GM12878 (cell line): ENCODE measurements around the gene THBS1. TPM values are rescaled to one million over a fixed set of nuclear protein-coding genes. Genes with fewer than 3 reads are reported as not detected.

Experiments used
- ATAC-seq: fragments of 200-7000 bp; cut with Tn5 transposase; 3 replicates; pipeline ENCODE4 v1.9.1; 2020; ENCODE audit warnings: mild to moderate bottlenecking, moderate library complexity
- BruUV-seq: library from RNA; stranded (reverse); fragments of 400-500 nt; replicated peaks from 2 replicates; lab custom pipeline; 2021; lab: Mats Ljungman, UMichigan
- CTCF ChIA-PET: fragments of 300-600 bp; sonication (Branson Sonifier 250); formaldehyde crosslinking; extraction: SDS; loops from one replicate; lab custom pipeline; 2021; ENCODE audit warnings: inconsistent platforms; lab: Yijun Ruan, JAX
- POLR2A ChIA-PET: fragments of 350-600 bp; formaldehyde crosslinking; extraction: SDS; loops from one replicate; lab custom pipeline; 2021; ENCODE audit warnings: inconsistent platforms; lab: Charles Lee
- RAD21 ChIA-PET: fragments of 300-600 bp; sonication (Branson Sonifier 250); formaldehyde crosslinking; loops from one replicate; lab custom pipeline; 2023; ENCODE audit warnings: antibody characterized with exemption; ENCODE audit not compliant: unreplicated experiment; lab: Charles Lee
- SMC1A ChIA-PET: fragments of 300-600 bp; sonication (Branson Sonifier 250); formaldehyde crosslinking; loops from one replicate; lab custom pipeline; 2023; ENCODE audit not compliant: unreplicated experiment, uncharacterized antibody; lab: Charles Lee
- DNase-seq: peaks from one replicate; pipeline ENCODE4 v3.0.0-alpha.2; 2011; ENCODE audit warnings: low read depth, low spot score
- FAIRE-seq: peaks from 3 replicates; lab custom pipeline; 2011; peaks lifted over from hg19 to GRCh38; lab: Jason Lieb, UNC
- H2AFZ ChIP-seq: 2 replicates; pipeline ENCODE4 v1.6.0; 2011; ENCODE audit warnings: low read depth, low read length, control low read depth; ENCODE audit not compliant: control insufficient read depth
- H3K27ac ChIP-seq: 2 replicates; pipeline ENCODE4 v1.5.1; 2011; ENCODE audit warnings: control low read depth; ENCODE audit not compliant: control insufficient read depth, insufficient read depth
- H3K27me3 ChIP-seq, 2 experiments: replicated peaks in 1 of 2; 2 replicates each; pipeline versions ENCODE4 v1.6.0 to v1.6.1; 2011; ENCODE audit warnings: low read length in 1 of 2; ENCODE audit not compliant: control insufficient read depth in 2 of 2, insufficient read depth in 2 of 2
- H3K36me3 ChIP-seq, 2 experiments: 2 replicates each; pipeline ENCODE4 v1.5.1; 2011; ENCODE audit warnings: low read length in 1 of 2; ENCODE audit not compliant: control insufficient read depth in 2 of 2, insufficient read depth in 2 of 2
- H3K4me1 ChIP-seq: 2 replicates; pipeline ENCODE4 v1.6.1; 2011; ENCODE audit warnings: mild to moderate bottlenecking, low read length, moderate library complexity, mixed read lengths; ENCODE audit not compliant: control insufficient read depth, insufficient read depth
- H3K4me2 ChIP-seq: 2 replicates; pipeline ENCODE4 v1.6.0; 2011; ENCODE audit warnings: control low read depth; ENCODE audit not compliant: control insufficient read depth, insufficient read depth
- H3K4me3 ChIP-seq: fragments of 200-600 bp; sonication (generic); 2 replicates; pipeline ENCODE4 v1.5.1; 2016
- H3K79me2 ChIP-seq: 2 replicates; pipeline ENCODE4 v1.6.0; 2011; ENCODE audit warnings: low read length; ENCODE audit not compliant: control insufficient read depth, insufficient read depth
- H3K9ac ChIP-seq: 2 replicates; pipeline ENCODE4 v1.8.0; 2011; ENCODE audit warnings: low read length, control low read depth, mixed read lengths; ENCODE audit not compliant: control insufficient read depth, insufficient read depth
- H3K9me3 ChIP-seq: replicated peaks from 3 replicates; pipeline ENCODE4 v1.5.1; 2011; ENCODE audit warnings: mild to moderate bottlenecking, low read length; ENCODE audit not compliant: control insufficient read depth, insufficient read depth
- H4K20me1 ChIP-seq: 2 replicates; pipeline ENCODE4 v1.6.0; 2011; ENCODE audit not compliant: control insufficient read depth, insufficient read depth
- BHLHE40 ChIP-seq, 2 experiments: fragments of 450-650 bp in 1 of 2; IDR thresholded peaks; 2 replicates each; pipeline ENCODE4 v1.6.1; 2011 to 2017; ENCODE audit warnings: low read depth in 2 of 2, borderline replicate concordance in 1 of 2, improper control_type of control experiment in 1 of 2, low read length in 1 of 2, mild to moderate bottlenecking in 1 of 2
- FOS ChIP-seq: IDR thresholded peaks from 3 replicates; pipeline ENCODE4 v1.6.1; 2011; ENCODE audit warnings: borderline replicate concordance; ENCODE audit not compliant: insufficient read length; ENCODE audit errors: extremely low read depth
- KLF5 ChIP-seq: fragments of 450-650 bp; IDR thresholded peaks from 2 replicates; pipeline ENCODE4 v1.6.1; 2014; ENCODE audit warnings: mild to moderate bottlenecking; ENCODE audit not compliant: partially characterized antibody
- PKNOX1 ChIP-seq: fragments of 450-650 bp; IDR thresholded peaks from 2 replicates; pipeline ENCODE4 v1.6.1; 2016; ENCODE audit warnings: mild to moderate bottlenecking
- PML ChIP-seq: IDR thresholded peaks from 2 replicates; pipeline ENCODE4 v1.6.1; 2012; ENCODE audit warnings: low read length, inconsistent platforms
- POLR2AphosphoS5 ChIP-seq: IDR thresholded peaks from 2 replicates; pipeline ENCODE4 v1.6.1; 2011; ENCODE audit warnings: mild to moderate bottlenecking, low read length, inconsistent platforms
- RB1 ChIP-seq: fragments of 450-650 bp; formaldehyde crosslinking; IDR thresholded peaks from 2 replicates; pipeline ENCODE4 v1.6.1; 2017; ENCODE audit warnings: mild to moderate bottlenecking, borderline replicate concordance
- SPI1 ChIP-seq: IDR thresholded peaks from 2 replicates; pipeline ENCODE4 v1.6.1; 2011; ENCODE audit warnings: low read depth, mild to moderate bottlenecking, low read length, moderate library complexity, borderline replicate concordance; ENCODE audit not compliant: insufficient read depth
- YBX1 ChIP-seq: fragments of 450-650 bp; IDR thresholded peaks from 2 replicates; pipeline ENCODE4 v1.6.1; 2016; ENCODE audit warnings: antibody characterized with exemption
- ZZZ3 ChIP-seq: IDR thresholded peaks from 2 replicates; pipeline ENCODE4 v1.6.1; 2011; ENCODE audit warnings: low read depth; ENCODE audit not compliant: control insufficient read depth, insufficient read length
- whole genome bisulfite sequencing: methylation state at CpG from one replicate; pipeline ENCODE4 v1.1.6; 2016; ENCODE audit warnings: low lambda C conversion rate; ENCODE audit not compliant: insufficient replicate concordance, insufficient coverage; ENCODE audit errors: missing lambda C conversion rate; 5-methylcytosine and 5-hydroxymethylcytosine counted together
- in situ Hi-C: fragments of 300-500 bp; cut with MboI; formaldehyde crosslinking; loops from 9 replicates; pipeline ENCODE4 v1.14.3; 2018; ENCODE audit warnings: mixed read lengths
- intact Hi-C: fragments of 100-400 bp; cut with micrococcal nuclease; formaldehyde crosslinking; loops from one replicate; pipeline ENCODE4 v1.14.2; 2022; ENCODE audit not compliant: unreplicated experiment
- polyA plus RNA-seq, 11 experiments: library from polyadenylated mRNA; depleted of rRNA in 4 of 11; unstranded in 6 of 11; stranded (reverse) in 5 of 11; fragments of >200 nt; fragmentation: Nextera tagmentation in 4 of 11; fragmentation: Illumina TruSeq in 1 of 11; extraction: Ambion mirVana in 4 of 11; extraction: Trizol in 1 of 11; gene quantifications; 1 replicate in 1 of 11; 2 replicates in 10 of 11; pipeline versions ENCODE4 v1.2.1 to v1.2.3, GENCODE V29; 2011 to 2016; ENCODE audit warnings: inconsistent platforms in 2 of 11, missing spikeins in 2 of 11, low read depth in 1 of 11
- total RNA-seq, 4 experiments: library from RNA; depleted of rRNA in 3 of 4; stranded (reverse); fragments of >200 nt in 3 of 4; fragmentation: Illumina TruSeq in 1 of 4; extraction: Trizol in 1 of 4; gene quantifications; 2 replicates each; pipeline versions ENCODE4 v1.2.1 to v1.2.3, GENCODE V29; 2013 to 2021
- TF ChIP-seq, protein P1 (sequence below): IDR thresholded peaks from 2 replicates; pipeline ENCODE4 v1.6.1; 2011; ENCODE audit warnings: borderline replicate concordance, low read depth, mild to moderate bottlenecking, moderate library complexity, mixed read lengths, low read length; ENCODE audit not compliant: insufficient read depth; ENCODE audit errors: extremely low read length
- TF ChIP-seq, protein P2 (sequence below): fragments of 450-650 bp; IDR thresholded peaks from 2 replicates; pipeline ENCODE4 v1.6.1; 2017; ENCODE audit warnings: low read depth, mild to moderate bottlenecking, moderate library complexity

The THBS1 gene
- total and polyA plus RNA-seq, 10 of the 15 experiments (the other 5 are each of a cell fraction or from before 2014, with no cell fraction given): under 0.01 to 1.5 (median 0.23) TPM; not detected in 3

DNA sequence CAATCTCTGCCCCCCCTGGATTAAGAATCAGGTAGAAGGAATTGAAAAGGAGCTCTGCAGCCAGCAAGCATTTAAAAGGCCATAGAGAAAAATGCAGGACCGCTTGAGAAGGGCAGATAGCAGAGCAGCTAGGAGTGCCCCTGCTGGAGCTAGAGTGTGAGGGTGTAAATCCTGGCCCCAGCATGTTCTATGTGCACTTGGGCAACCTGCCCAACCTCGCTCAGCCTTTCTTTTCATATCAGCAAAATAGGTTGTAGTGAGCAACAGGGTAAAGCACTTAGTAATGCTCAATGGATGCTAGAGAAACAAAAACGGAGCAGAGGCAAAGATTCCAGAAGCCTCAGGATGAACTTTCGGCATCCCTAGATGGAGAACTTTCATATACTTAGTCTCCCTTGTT, 25.0 kb upstream of the THBS1 start:
- TF ChIP-seq PML: no peak
- TF ChIP-seq, protein P1, sequence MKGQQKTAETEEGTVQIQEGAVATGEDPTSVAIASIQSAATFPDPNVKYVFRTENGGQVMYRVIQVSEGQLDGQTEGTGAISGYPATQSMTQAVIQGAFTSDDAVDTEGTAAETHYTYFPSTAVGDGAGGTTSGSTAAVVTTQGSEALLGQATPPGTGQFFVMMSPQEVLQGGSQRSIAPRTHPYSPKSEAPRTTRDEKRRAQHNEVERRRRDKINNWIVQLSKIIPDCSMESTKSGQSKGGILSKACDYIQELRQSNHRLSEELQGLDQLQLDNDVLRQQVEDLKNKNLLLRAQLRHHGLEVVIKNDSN: no peak
- TF ChIP-seq POLR2AphosphoS5: no peak
- TF ChIP-seq ZZZ3: no peak
- TF ChIP-seq YBX1: no peak
- no peak for TF ChIP-seq PKNOX1
- TF ChIP-seq KLF5: no peak
- TF ChIP-seq, protein P2, sequence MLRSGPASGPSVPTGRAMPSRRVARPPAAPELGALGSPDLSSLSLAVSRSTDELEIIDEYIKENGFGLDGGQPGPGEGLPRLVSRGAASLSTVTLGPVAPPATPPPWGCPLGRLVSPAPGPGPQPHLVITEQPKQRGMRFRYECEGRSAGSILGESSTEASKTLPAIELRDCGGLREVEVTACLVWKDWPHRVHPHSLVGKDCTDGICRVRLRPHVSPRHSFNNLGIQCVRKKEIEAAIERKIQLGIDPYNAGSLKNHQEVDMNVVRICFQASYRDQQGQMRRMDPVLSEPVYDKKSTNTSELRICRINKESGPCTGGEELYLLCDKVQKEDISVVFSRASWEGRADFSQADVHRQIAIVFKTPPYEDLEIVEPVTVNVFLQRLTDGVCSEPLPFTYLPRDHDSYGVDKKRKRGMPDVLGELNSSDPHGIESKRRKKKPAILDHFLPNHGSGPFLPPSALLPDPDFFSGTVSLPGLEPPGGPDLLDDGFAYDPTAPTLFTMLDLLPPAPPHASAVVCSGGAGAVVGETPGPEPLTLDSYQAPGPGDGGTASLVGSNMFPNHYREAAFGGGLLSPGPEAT: no peak
- TF ChIP-seq FOS: no peak
- no peak for TF ChIP-seq BHLHE40 (IDR thresholded peaks at IDR 0.05; ENCODE audit: borderline replicate concordance in 1 of 2, low read depth in 2 of 2, low read length in 1 of 2)
- no peak for TF ChIP-seq RB1
- no peak for TF ChIP-seq SPI1
- no peak overlapping the region for H3K9ac ChIP-seq
- H3K4me2 ChIP-seq: no peak overlapping the region
- in situ Hi-C loops: no loop called here
- CTCF ChIA-PET: interaction anchor here (0.8 to 0.9 kb wide), 2 partner anchors 13 to 24 kb away, joined by 3 to 4 read pairs; no protein-coding TSS in a partner anchor
- peaks cover 20% of the 10 kb centered on the region for H3K4me1 ChIP-seq
- SMC1A ChIA-PET: interaction anchor here (2.1 kb wide), 1 partner anchor 22 kb away, joined by 5 read pairs; no protein-coding TSS in a partner anchor
- H3K27me3 ChIP-seq: no peaks in the 10 kb centered on the region
- DNase-seq (no peak), FAIRE-seq (no peak), ATAC-seq (no peak)
- RAD21 ChIA-PET: no interaction called here
- intact Hi-C loops: no loop called here
- 15% methylated on average over 4 of the region's 4 CpGs for WGBS
- H3K4me3 ChIP-seq: no peak overlapping the region
- H3K27ac ChIP-seq: no peak overlapping the region
- H3K79me2 ChIP-seq: no peaks in the 10 kb centered on the region
- no TSS peak for BruUV-seq
- no peaks in the 10 kb centered on the region for H4K20me1 ChIP-seq
- H3K36me3 ChIP-seq: no peaks in the 10 kb centered on the region
- POLR2A ChIA-PET: interaction anchor here (0.6 kb wide), 1 partner anchor 1118 kb away, joined by 6 read pairs; no protein-coding TSS in a partner anchor
- H2AFZ ChIP-seq: no peak overlapping the region
- no peaks in the 10 kb centered on the region for H3K9me3 ChIP-seq
